H9 (cell line): ENCODE data around the gene KCNMA1. TPM values are rescaled to one million over a fixed set of nuclear protein-coding genes. Genes with fewer than 3 reads are reported as not detected.

Source experiments
- DNase-seq: peaks from one replicate; pipeline ENCODE4 v3.0.0-alpha.2; 2017
- H2AFZ ChIP-seq: one replicate; pipeline ENCODE4 v1.6.1; 2013; ENCODE audit warnings: mild to moderate bottlenecking, low read length, control low read depth, moderate library complexity
- H2AK5ac ChIP-seq: 2 replicates; pipeline ENCODE4 v1.6.1; 2013; ENCODE audit warnings: low read length, control low read depth, mixed read lengths; ENCODE audit not compliant: insufficient read length
- H2BK120ac ChIP-seq: one replicate; pipeline ENCODE4 v1.6.1; 2013; ENCODE audit warnings: low read depth, mild to moderate bottlenecking, low read length, control low read depth, inconsistent platforms; ENCODE audit not compliant: poor library complexity, severe bottlenecking
- H2BK12ac ChIP-seq: 2 replicates; pipeline ENCODE4 v1.6.1; 2013; ENCODE audit warnings: low read length, control low read depth, mixed read lengths, low read depth; ENCODE audit not compliant: insufficient read length
- H2BK15ac ChIP-seq: 2 replicates; pipeline ENCODE4 v1.6.1; 2013; ENCODE audit warnings: low read depth, low read length, control low read depth
- H2BK20ac ChIP-seq: one replicate; pipeline ENCODE4 v1.6.1; 2013; ENCODE audit warnings: low read depth, mild to moderate bottlenecking, low read length, control low read depth, inconsistent platforms; ENCODE audit not compliant: poor library complexity, severe bottlenecking
- H2BK5ac ChIP-seq: 2 replicates; pipeline ENCODE4 v1.6.1; 2013; ENCODE audit warnings: low read length, control low read depth, mixed read lengths; ENCODE audit not compliant: insufficient read length
- H3K14ac ChIP-seq: 2 replicates; pipeline ENCODE4 v1.6.1; 2013; ENCODE audit warnings: low read length, control low read depth; ENCODE audit not compliant: insufficient read depth
- H3K18ac ChIP-seq: 2 replicates; pipeline ENCODE4 v1.6.1; 2013; ENCODE audit warnings: low read depth, mild to moderate bottlenecking, mixed read lengths, low read length, control low read depth; ENCODE audit not compliant: insufficient read length
- H3K23ac ChIP-seq: 2 replicates; pipeline ENCODE4 v1.6.1; 2013; ENCODE audit warnings: low read length, control low read depth, mixed read lengths, low read depth; ENCODE audit not compliant: insufficient read length
- H3K23me2 ChIP-seq: 2 replicates; pipeline ENCODE4 v1.6.1; 2013; ENCODE audit warnings: low read depth, mild to moderate bottlenecking, mixed read lengths, low read length, control low read depth; ENCODE audit not compliant: insufficient read length, poor library complexity, severe bottlenecking
- H3K27ac ChIP-seq: 2 replicates; pipeline ENCODE4 v1.5.1; 2013; ENCODE audit warnings: low read length, control low read depth, mixed read lengths, low read depth; ENCODE audit not compliant: insufficient read length
- H3K27me3 ChIP-seq: 2 replicates; pipeline ENCODE4 v1.6.1; 2013; ENCODE audit warnings: low read length, control low read depth, inconsistent platforms; ENCODE audit not compliant: insufficient read depth
- H3K4ac ChIP-seq: 2 replicates; pipeline ENCODE4 v1.6.1; 2013; ENCODE audit warnings: low read depth, mild to moderate bottlenecking, control low read depth, inconsistent platforms, low read length, moderate library complexity
- H3K4me1 ChIP-seq: 2 replicates; pipeline ENCODE4 v1.6.1; 2013; ENCODE audit warnings: low read length, control low read depth, inconsistent platforms; ENCODE audit not compliant: insufficient read depth
- H3K4me2 ChIP-seq: 2 replicates; pipeline ENCODE4 v1.6.1; 2013; ENCODE audit warnings: low read length, control low read depth, mixed read lengths; ENCODE audit not compliant: insufficient read length, insufficient read depth
- H3K56ac ChIP-seq: 2 replicates; pipeline ENCODE4 v1.6.1; 2013; ENCODE audit warnings: low read depth, mild to moderate bottlenecking, mixed read lengths, low read length, control low read depth; ENCODE audit not compliant: insufficient read length
- H3K79me1 ChIP-seq: 2 replicates; pipeline ENCODE4 v1.6.1; 2013; ENCODE audit warnings: low read depth, mild to moderate bottlenecking, moderate library complexity, low read length, control low read depth, inconsistent platforms; ENCODE audit not compliant: insufficient read depth, poor library complexity, severe bottlenecking
- H3K79me2 ChIP-seq: 2 replicates; pipeline ENCODE4 v1.6.1; 2013; ENCODE audit warnings: low read length, control low read depth, inconsistent platforms; ENCODE audit not compliant: insufficient read depth
- H3K9ac ChIP-seq: 2 replicates; pipeline ENCODE4 v1.6.1; 2013; ENCODE audit warnings: low read length, control low read depth, mixed read lengths; ENCODE audit not compliant: insufficient read length; ENCODE audit errors: extremely low read depth
- H3K9me3 ChIP-seq: one replicate; pipeline ENCODE4 v1.6.1; 2013; ENCODE audit warnings: low read depth, low read length, inconsistent platforms; ENCODE audit not compliant: control insufficient read depth
- H3T11ph ChIP-seq: one replicate; pipeline ENCODE4 v1.6.1; 2013; ENCODE audit warnings: mild to moderate bottlenecking, low read length, control low read depth, inconsistent platforms
- H4K20me1 ChIP-seq: one replicate; pipeline ENCODE4 v1.6.1; 2013; ENCODE audit not compliant: control insufficient read depth, insufficient read length, insufficient read depth
- H4K5ac ChIP-seq: 2 replicates; pipeline ENCODE4 v1.6.1; 2013; ENCODE audit warnings: low read depth, mild to moderate bottlenecking, mixed read lengths, low read length, control low read depth; ENCODE audit not compliant: insufficient read length
- H4K8ac ChIP-seq: replicated peaks from 2 replicates; pipeline ENCODE4 v1.6.1; 2013; ENCODE audit warnings: low read length, control low read depth, mixed read lengths, low read depth; ENCODE audit not compliant: insufficient read length
- H4K91ac ChIP-seq: 2 replicates; pipeline ENCODE4 v1.6.1; 2013; ENCODE audit warnings: low read depth, mild to moderate bottlenecking, moderate library complexity, mixed read lengths, low read length, control low read depth; ENCODE audit not compliant: insufficient read length
- H3K27ac Mint-ChIP-seq, 3 experiments: 2 replicates in 2 of 3; 3 replicates in 1 of 3; pipeline ENCODE4 v1.8.0; 2020 to 2021; ENCODE audit warnings: mixed read lengths in 3 of 3, mild to moderate bottlenecking in 1 of 3, moderate library complexity in 1 of 3
- H3K27me3 Mint-ChIP-seq: 2 replicates; pipeline ENCODE4 v1.8.0; 2021; ENCODE audit warnings: low read depth, mild to moderate bottlenecking, moderate library complexity, mixed read lengths
- H3K36me3 Mint-ChIP-seq, 3 experiments: 2 replicates in 2 of 3; 3 replicates in 1 of 3; pipeline ENCODE4 v1.8.0; 2020 to 2021; ENCODE audit warnings: low read depth in 3 of 3, mixed read lengths in 3 of 3; ENCODE audit not compliant: insufficient read depth in 1 of 3
- H3K4me1 Mint-ChIP-seq, 2 experiments: 2 replicates each; pipeline ENCODE4 v1.8.0; 2020; ENCODE audit warnings: mixed read lengths in 2 of 2
- H3K4me3 Mint-ChIP-seq, 2 experiments: 2 replicates in 1 of 2; 3 replicates in 1 of 2; pipeline ENCODE4 v1.8.0; 2020 to 2021; ENCODE audit warnings: mild to moderate bottlenecking in 2 of 2, mixed read lengths in 2 of 2, moderate library complexity in 1 of 2
- H3K9me3 Mint-ChIP-seq, 2 experiments: 2 replicates in 1 of 2; 3 replicates in 1 of 2; pipeline ENCODE4 v1.8.0; 2020; ENCODE audit warnings: mild to moderate bottlenecking in 2 of 2, mixed read lengths in 2 of 2, moderate library complexity in 1 of 2
- CTCF ChIP-seq: fragments of 200-600 bp; sonication (generic); conservative IDR thresholded peaks from 3 replicates; pipeline ENCODE4 v1.8.0; 2021; ENCODE audit warnings: antibody characterized with exemption, mild to moderate bottlenecking
- WGBS: extraction: QIAGEN DNeasy Blood & Tissue Kit; methylation state at CpG from one replicate; pipeline ENCODE4 v1.1.7; 2013; ENCODE audit warnings: missing lambda C conversion rate, low lambda C conversion rate, mixed read lengths; ENCODE audit not compliant: insufficient read length; ENCODE audit errors: extremely low coverage; 5-methylcytosine and 5-hydroxymethylcytosine counted together
- total RNA-seq: library from RNA; stranded (reverse); gene quantifications from 2 replicates; pipeline ENCODE4 v1.2.1, GENCODE V29; 2021

KCNMA1 gene
- total RNA-seq, 1 experiment from 2014 or later, result 2.0 TPM

- Histone ChIP-seq H2BK12ac (no peak overlapping the region), H2BK15ac (no peak overlapping the region), H2AK5ac (no peak overlapping the region), H3K4ac (no peak overlapping the region), H3K23ac (no peak overlapping the region), H3K9ac (no peak overlapping the region), H3K56ac (no peak overlapping the region), H2BK20ac (no peak overlapping the region), H3K23me2 (no peaks in the 10 kb centered on the region), H2BK5ac (no peak overlapping the region), H2AFZ (no peak overlapping the region), H4K5ac (no peak overlapping the region), H3K9me3 (no peaks in the 10 kb centered on the region), H3K4me1 (peaks cover 6% of the 10 kb centered on the region; the same call in 1 of the 2 replicates), H4K91ac (no peak overlapping the region), H3K79me2 (no peaks in the 10 kb centered on the region), H3K27me3 (no peaks in the 10 kb centered on the region), H3K27ac (no peak overlapping the region), H2BK120ac (no peak overlapping the region), H4K8ac (no peak overlapping the region), H3T11ph (no peak overlapping the region), H4K20me1 (no peaks in the 10 kb centered on the region), H3K14ac (no peak overlapping the region), H3K4me2 (no peak overlapping the region), H3K79me1 (no peaks in the 10 kb centered on the region), H3K18ac (no peak overlapping the region)
- Mint-ChIP-seq H3K4me3 (no peak overlapping the region), H3K36me3 (no peaks in the 10 kb centered on the region), H3K27me3 (peaks cover 3% of the 10 kb centered on the region), H3K9me3 (no peaks in the 10 kb centered on the region), H3K4me1 (peaks cover 41 to 43% of the 10 kb centered on the region in 2 experiments), H3K27ac (no peak overlapping the region)
- no peak for TF ChIP-seq CTCF
- DNase-seq, result no peak
- WGBS, result no CpG with 5 or more reads among the region's 5 CpGs
These were observed 490.8 kb downstream of the KCNMA1 start for GRCh38 chr10:77146712-77147336.
